GM18861 (cell line): ENCODE data around the gene TAL2.

Source experiments
- ATAC-seq: cut with Tn5 transposase; IDR thresholded peaks from one replicate; pipeline ENCODE4 v1.9.1; 2021; ENCODE audit not compliant: unreplicated experiment

TAL2 gene

GRCh38 chr9:105662184-105663104 lies at the start of gene TAL2:
Gene TAL2, plus strand, starts transcription at chr9:105662457. Its CDS starts 40 bp downstream, at chr9:105662497.
- peak; percentile 85 for ATAC-seq

- no peak for ATAC-seq
Measured at GRCh38 chr9:105621001-105621400, 41.3 kb upstream of the TAL2 start.

GRCh38 chr9:105625088-105625487 lies 37.2 kb upstream of the TAL2 start:
- ATAC-seq = no peak

GRCh38 chr9:105632807-105633206 lies 29.4 kb upstream of the TAL2 start:
- no peak for ATAC-seq

GRCh38 chr9:105633411-105633810 lies 28.8 kb upstream of the TAL2 start:
- ATAC-seq = no peak

- no peak for ATAC-seq
Measured at GRCh38 chr9:105636331-105636730, 25.9 kb upstream of the TAL2 start.

GRCh38 chr9:105637787-105638395 lies 24.4 kb upstream of the TAL2 start:
- ATAC-seq = no peak

- no peak for ATAC-seq
Measured at GRCh38 chr9:105639936-105640335, 22.3 kb upstream of the TAL2 start.

GRCh38 chr9:105643795-105644194 lies 18.5 kb upstream of the TAL2 start:
- no peak for ATAC-seq

- ATAC-seq = no peak
Measured at GRCh38 chr9:105646879-105647594, 15.2 kb upstream of the TAL2 start.

- no peak for ATAC-seq
Measured at GRCh38 chr9:105647595-105648349, 14.5 kb upstream of the TAL2 start.

GRCh38 chr9:105651806-105652205 lies 10.5 kb upstream of the TAL2 start:
- no peak for ATAC-seq

- ATAC-seq = no peak
Measured at GRCh38 chr9:105656131-105656921, 5.9 kb upstream of the TAL2 start.

- no peak for ATAC-seq
Measured at GRCh38 chr9:105658351-105658750, 3.9 kb upstream of the TAL2 start.

GRCh38 chr9:105661011-105661410 lies 1.2 kb upstream of the TAL2 start:
- no peak for ATAC-seq

- ATAC-seq = no peak
Measured at GRCh38 chr9:105663914-105664313, 1.7 kb downstream of the TAL2 start.

- no peak for ATAC-seq
Measured at GRCh38 chr9:105667867-105668266, 5.6 kb downstream of the TAL2 start.

GRCh38 chr9:105670315-105670714 lies 8.1 kb downstream of the TAL2 start:
- ATAC-seq = no peak

GRCh38 chr9:105670775-105671174 lies 8.5 kb downstream of the TAL2 start:
- no peak for ATAC-seq

GRCh38 chr9:105672711-105673234 lies 10.5 kb downstream of the TAL2 start:
- peak; percentile 39 for ATAC-seq
